Erythroblast (primary cell): ENCODE measurements around the gene BRPF1.

ENCODE experiments used
- GATA1 ChIP-seq: IDR thresholded peaks from 2 replicates; pipeline ENCODE4 v1.6.1; 2011; ENCODE audit warnings: low read depth, mild to moderate bottlenecking, control low read depth, low read length, moderate library complexity
- POLR2A ChIP-seq: IDR thresholded peaks from 2 replicates; pipeline ENCODE4 v1.6.1; 2011; ENCODE audit warnings: mild to moderate bottlenecking, low read length

- TF ChIP-seq POLR2A (no peak), GATA1 (no peak)
These were observed 16.4 kb upstream of the BRPF1 start for GRCh38 chr3:9715136-9715535.
